BJ (cell line): ENCODE results near the gene DENND1A. TPM values are rescaled to one million over a fixed set of nuclear protein-coding genes. Genes with fewer than 3 reads are reported as not detected.

Source experiments
- CTCF ChIA-PET: fragments of 350-600 bp; formaldehyde crosslinking; extraction: SDS; loops from one replicate; lab custom pipeline; 2021; ENCODE audit warnings: antibody characterized with exemption, inconsistent platforms; lab: Yijun Ruan, JAX
- POLR2A ChIA-PET: fragments of 300-600 bp; sonication (Branson Sonifier 250); formaldehyde crosslinking; extraction: SDS; loops from one replicate; lab custom pipeline; 2021; ENCODE audit warnings: antibody characterized with exemption; lab: Charles Lee
- DNase-seq: peaks from one replicate; pipeline ENCODE4 v3.0.0-alpha.2; 2011; ENCODE audit warnings: low read depth
- H3K27me3 ChIP-seq: 2 replicates; pipeline ENCODE4 v1.6.0; 2011; ENCODE audit warnings: low read length; ENCODE audit not compliant: control insufficient read depth, insufficient read depth
- H3K36me3 ChIP-seq: 2 replicates; pipeline ENCODE4 v1.5.1; 2011; ENCODE audit warnings: low read length; ENCODE audit not compliant: control insufficient read depth, insufficient read depth
- H3K4me3 ChIP-seq: 2 replicates; pipeline ENCODE4 v1.5.1; 2011; ENCODE audit warnings: low read depth, mild to moderate bottlenecking, control low read depth, low read length
- CTCF ChIP-seq: IDR thresholded peaks from 2 replicates; pipeline ENCODE4 v1.5.1; 2011; ENCODE audit warnings: low read depth, mild to moderate bottlenecking, control low read depth, inconsistent platforms, low read length, moderate library complexity; ENCODE audit not compliant: insufficient read depth
- polyA plus RNA-seq: library from polyadenylated mRNA; depleted of rRNA; stranded (reverse); fragments of >200 nt; gene quantifications from 2 replicates; pipeline ENCODE4 v1.2.3, GENCODE V29; 2011

DENND1A gene
- polyA plus RNA-seq, 1 experiment: 24.0 TPM

GRCh38 chr9:123485216-123485615 is 444.7 kb downstream of the DENND1A start:
- H3K27me3 ChIP-seq: no peaks in the 10 kb centered on the region
- CTCF ChIA-PET: no interaction called here

GRCh38 chr9:123484130-123484529 is 445.8 kb downstream of the DENND1A start:
- CTCF ChIA-PET: no interaction called here
- no peak for TF ChIP-seq CTCF
- POLR2A ChIA-PET: no interaction called here
- DNase-seq: no peak
- H3K27me3 ChIP-seq: no peaks in the 10 kb centered on the region
- H3K4me3 ChIP-seq: no peak overlapping the region
- H3K36me3 ChIP-seq: no peaks in the 10 kb centered on the region

More at GRCh38 chr9:123485216-123485615, 444.7 kb downstream of the DENND1A start:
- Histone ChIP-seq H3K4me3 (no peak overlapping the region), H3K36me3 (no peaks in the 10 kb centered on the region)
- no peak for TF ChIP-seq CTCF
- DNase-seq: no peak
- POLR2A ChIA-PET: no interaction called here

- H3K4me3 ChIP-seq: no peak overlapping the region
- TF ChIP-seq CTCF: no peak
- CTCF ChIA-PET: no interaction called here
- no peaks in the 10 kb centered on the region for H3K27me3 ChIP-seq
- no peak for DNase-seq
- POLR2A ChIA-PET: no interaction called here
- H3K36me3 ChIP-seq: no peaks in the 10 kb centered on the region
These were observed 446.6 kb downstream of the DENND1A start for GRCh38 chr9:123483191-123483803.

- no peak for DNase-seq
- POLR2A ChIA-PET: no interaction called here
- no peak for TF ChIP-seq CTCF
- CTCF ChIA-PET: no interaction called here
- no peaks in the 10 kb centered on the region for H3K27me3 ChIP-seq
- H3K36me3 ChIP-seq: no peaks in the 10 kb centered on the region
- no peak overlapping the region for H3K4me3 ChIP-seq
These were observed 447.5 kb downstream of the DENND1A start for GRCh38 chr9:123482295-123482968.

GRCh38 chr9:123481209-123481865 is 448.6 kb downstream of the DENND1A start:
- no peak for DNase-seq
- Histone ChIP-seq H3K27me3 (no peaks in the 10 kb centered on the region), H3K4me3 (no peak overlapping the region), H3K36me3 (no peaks in the 10 kb centered on the region)
- POLR2A ChIA-PET: no interaction called here
- no peak for TF ChIP-seq CTCF
- CTCF ChIA-PET: interaction anchor here (0.8 to 0.9 kb wide), 2 partner anchors 11 to 95 kb away, joined by 3 to 4 read pairs; no protein-coding TSS in a partner anchor
